Lung (tissue), 12 donors: ENCODE measurements around the gene PPP2R2C. TPM values are rescaled to one million over a fixed set of nuclear protein-coding genes. Genes with fewer than 3 reads are reported as not detected.

Experiments used
- ATAC-seq: fragments of 200-7000 bp; cut with Tn5 transposase; one replicate; pipeline ENCODE4 v1.9.1; 2020; ENCODE audit warnings: moderate number of reproducible peaks; ENCODE audit not compliant: insufficient read depth, low FRiP score
- DNase-seq, 3 donors: peaks; one replicate each; pipeline ENCODE4 v3.0.0-alpha.2; 2013 to 2017
- H3K27ac ChIP-seq, 2 donors: one replicate each; pipeline ENCODE4 v1.5.1; 2013; ENCODE audit warnings: mild to moderate bottlenecking in 2 of 2, moderate library complexity in 2 of 2, control low read depth in 1 of 2, inconsistent platforms in 1 of 2, low read depth in 1 of 2, low read length in 1 of 2
- H3K27me3 ChIP-seq, 3 donors: one replicate each; pipeline ENCODE4 v1.5.1; 2013; ENCODE audit warnings: low read length in 2 of 3; ENCODE audit not compliant: control insufficient read depth in 3 of 3, insufficient read depth in 3 of 3
- H3K36me3 ChIP-seq, 4 donors: one replicate each; pipeline ENCODE4 v1.5.1; 2013; ENCODE audit warnings: low read length in 4 of 4, mild to moderate bottlenecking in 1 of 4, moderate library complexity in 1 of 4; ENCODE audit not compliant: control insufficient read depth in 4 of 4, insufficient read depth in 4 of 4
- H3K4me1 ChIP-seq, 5 donors: one replicate each; pipeline ENCODE4 v1.5.1; 2013; ENCODE audit warnings: low read length in 5 of 5, mild to moderate bottlenecking in 2 of 5, moderate library complexity in 1 of 5; ENCODE audit not compliant: control insufficient read depth in 5 of 5, insufficient read depth in 5 of 5
- H3K4me3 ChIP-seq: one replicate; pipeline ENCODE4 v1.5.1; 2013; ENCODE audit warnings: mild to moderate bottlenecking, control low read depth, moderate library complexity
- H3K9ac ChIP-seq, 2 donors: one replicate each; pipeline ENCODE4 v1.5.1; 2013; ENCODE audit warnings: low read length in 2 of 2, control low read depth in 1 of 2; ENCODE audit not compliant: insufficient read depth in 1 of 2
- H3K9me3 ChIP-seq, 4 donors: one replicate each; pipeline ENCODE4 v1.5.1; 2013; ENCODE audit warnings: low read length in 3 of 4, mild to moderate bottlenecking in 1 of 4, moderate library complexity in 1 of 4; ENCODE audit not compliant: control insufficient read depth in 4 of 4, insufficient read depth in 3 of 4
- WGBS, 2 donors: extraction: QIAGEN DNeasy Blood & Tissue Kit; methylation state at CpG; one replicate each; pipeline ENCODE4 v1.1.7; 2013; 5-methylcytosine and 5-hydroxymethylcytosine counted together
- polyA plus RNA-seq, 2 donors: library from polyadenylated mRNA; stranded (reverse); fragments of 200-250 nt; gene quantifications; one replicate each; pipeline ENCODE4 v1.2.1, GENCODE V29; 2013
- total RNA-seq, 2 donors: library from RNA; depleted of rRNA in 1 of 2; stranded (reverse); fragments of >200 nt in 1 of 2; gene quantifications; one replicate each; pipeline ENCODE4 v1.2.1, GENCODE V29; 2014 to 2021
- TF ChIP-seq, protein P1 (sequence below): IDR thresholded peaks from 2 replicates; pipeline ENCODE4 v1.5.1; 2012; ENCODE audit warnings: mild to moderate bottlenecking; ENCODE audit errors: control extremely low read depth, extremely low read depth
- donor health status: control.
- donor health status: control.
- donor health status: Bipolar disorder and iron deficiency.
- donor health status: healthy.
- donor health status: DM: yes; HTN: yes; CAD: no.

Gene PPP2R2C
- total and polyA plus RNA-seq, 4 donors, result 0.03 to 0.57 (median 0.04) TPM

DNA sequence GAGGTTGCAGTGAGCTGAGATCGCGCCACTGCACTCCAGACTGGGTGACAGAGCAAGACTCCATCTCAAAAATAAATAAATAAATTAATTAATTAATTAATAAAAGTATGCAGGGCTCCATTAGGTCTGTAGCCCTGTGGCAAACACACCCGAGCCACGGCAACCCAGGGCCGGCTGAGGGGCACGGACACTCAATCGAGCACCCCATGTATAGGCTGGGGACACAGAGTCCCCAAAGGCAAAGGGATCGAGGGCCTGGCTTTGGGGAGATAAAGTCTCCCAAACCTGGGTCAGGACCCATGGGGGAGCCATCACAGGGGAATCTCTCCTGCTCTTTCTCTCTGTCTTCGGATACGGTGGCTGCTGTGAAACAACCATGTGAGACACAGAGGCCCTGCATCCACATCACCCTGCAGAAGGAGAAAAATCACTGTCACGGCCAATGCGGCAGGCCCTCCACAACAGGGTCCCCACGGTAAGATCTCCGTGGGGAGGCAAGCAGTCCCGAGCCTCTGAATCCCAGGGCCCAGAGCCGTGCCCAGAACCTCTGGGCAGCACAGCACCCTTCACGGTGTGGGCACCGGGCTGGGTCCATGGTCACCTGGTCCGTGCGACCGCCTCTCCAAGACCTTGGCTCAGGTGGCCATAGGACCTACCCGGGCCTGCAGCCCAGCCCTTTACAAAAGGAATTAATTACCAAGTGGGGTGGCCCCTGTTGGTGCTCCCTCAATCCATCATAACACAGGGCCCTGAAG, 121.0 kb downstream of the PPP2R2C start:
- WGBS, 2 donors, result 85 to 95% methylated on average over 22 of the region's 22 CpGs
- peaks cover 0 to 6% (median 0%) of the 10 kb centered on the region in 3 donors for H3K27me3 ChIP-seq

DNA sequence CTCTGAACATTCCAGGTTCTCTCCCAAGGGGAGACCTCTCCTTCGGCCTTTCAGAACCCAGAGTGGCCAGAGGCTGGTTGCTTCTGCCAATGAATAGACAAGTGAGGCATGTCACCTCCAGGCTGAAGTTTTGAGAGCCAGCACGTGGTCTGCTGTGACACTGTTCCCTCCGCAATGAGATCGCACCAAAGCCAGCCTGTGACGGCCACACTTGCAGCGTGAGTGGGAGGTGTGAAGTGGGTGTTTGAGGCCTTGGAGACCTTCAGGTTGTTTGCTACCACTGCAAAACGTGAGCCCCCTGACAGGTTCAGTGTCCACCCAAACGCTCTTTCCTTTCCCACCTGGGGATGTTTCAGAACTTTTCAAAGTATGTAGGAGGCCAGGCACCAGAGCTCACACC, 121.8 kb downstream of the PPP2R2C start:
- H3K36me3 ChIP-seq, result no peaks in the 10 kb centered on the region
- 63 to 78% methylated on average over 8 of the region's 8 CpGs for WGBS, 2 donors
- TF ChIP-seq, protein P1, sequence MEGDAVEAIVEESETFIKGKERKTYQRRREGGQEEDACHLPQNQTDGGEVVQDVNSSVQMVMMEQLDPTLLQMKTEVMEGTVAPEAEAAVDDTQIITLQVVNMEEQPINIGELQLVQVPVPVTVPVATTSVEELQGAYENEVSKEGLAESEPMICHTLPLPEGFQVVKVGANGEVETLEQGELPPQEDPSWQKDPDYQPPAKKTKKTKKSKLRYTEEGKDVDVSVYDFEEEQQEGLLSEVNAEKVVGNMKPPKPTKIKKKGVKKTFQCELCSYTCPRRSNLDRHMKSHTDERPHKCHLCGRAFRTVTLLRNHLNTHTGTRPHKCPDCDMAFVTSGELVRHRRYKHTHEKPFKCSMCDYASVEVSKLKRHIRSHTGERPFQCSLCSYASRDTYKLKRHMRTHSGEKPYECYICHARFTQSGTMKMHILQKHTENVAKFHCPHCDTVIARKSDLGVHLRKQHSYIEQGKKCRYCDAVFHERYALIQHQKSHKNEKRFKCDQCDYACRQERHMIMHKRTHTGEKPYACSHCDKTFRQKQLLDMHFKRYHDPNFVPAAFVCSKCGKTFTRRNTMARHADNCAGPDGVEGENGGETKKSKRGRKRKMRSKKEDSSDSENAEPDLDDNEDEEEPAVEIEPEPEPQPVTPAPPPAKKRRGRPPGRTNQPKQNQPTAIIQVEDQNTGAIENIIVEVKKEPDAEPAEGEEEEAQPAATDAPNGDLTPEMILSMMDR, result no peak
- H3K27me3 ChIP-seq, result peaks cover 0 to 6% (median 0%) of the 10 kb centered on the region in 3 donors
- no peaks in the 10 kb centered on the region for H3K4me1 ChIP-seq
- H3K9me3 ChIP-seq, result peaks cover 0 to under 1% (median 0%) of the 10 kb centered on the region in 4 donors
- H3K9ac ChIP-seq, result no peak overlapping the region
- H3K4me3 ChIP-seq, result no peak overlapping the region
- ATAC-seq (no peak), DNase-seq (no peak)
- H3K27ac ChIP-seq, result no peak overlapping the region

More for the DNA sequence above, 121.0 kb downstream of the PPP2R2C start:
- Histone ChIP-seq H3K9me3 (no peaks in the 10 kb centered on the region), H3K4me1 (no peaks in the 10 kb centered on the region), H3K4me3 (no peak overlapping the region), H3K36me3 (no peaks in the 10 kb centered on the region), H3K9ac (no peak overlapping the region), H3K27ac (no peak overlapping the region)
- no peak for ATAC-seq
- TF ChIP-seq, protein P1, result no peak
- DNase-seq, result no peak

DNA sequence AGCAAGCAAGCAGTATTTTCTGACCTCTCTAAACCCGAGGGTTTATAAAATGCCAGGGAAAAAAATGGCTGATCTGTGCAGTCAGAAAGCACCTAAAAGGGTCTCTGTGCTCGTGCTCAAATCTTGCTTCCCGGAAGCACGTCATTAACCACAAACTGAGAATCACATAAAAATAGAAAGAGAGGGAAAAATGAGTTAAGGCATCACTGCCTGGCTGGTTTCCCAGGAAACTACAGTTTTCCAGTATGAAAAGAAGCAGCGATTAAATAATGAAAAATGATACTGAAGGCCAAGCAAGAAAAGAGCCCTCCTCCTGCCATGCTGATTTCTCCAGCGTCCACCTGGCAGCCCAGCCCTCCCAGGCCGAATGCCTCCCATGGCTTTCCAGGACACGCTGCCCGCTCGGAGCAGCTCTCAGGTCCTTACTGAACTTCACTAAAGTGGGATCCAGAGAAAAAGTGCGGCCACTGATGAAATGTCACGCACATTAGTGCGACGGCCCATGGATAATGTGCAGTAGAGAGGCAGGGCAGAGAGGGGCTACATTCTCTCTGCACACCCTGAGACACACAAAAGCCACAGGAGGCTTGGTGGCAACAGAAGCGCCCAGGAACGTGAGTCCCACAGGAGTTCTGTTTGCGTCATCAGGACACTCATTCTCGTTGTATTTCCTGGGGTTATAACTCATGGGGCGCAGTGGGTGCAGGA, 122.4 kb downstream of the PPP2R2C start:
- WGBS, 2 donors, result 72 to 79% methylated on average over 19 of the region's 19 CpGs
- peak in 1 of 3 donors; percentile 14 for DNase-seq
- Histone ChIP-seq H3K4me1 (no peaks in the 10 kb centered on the region), H3K9me3 (peaks cover 0 to 7% (median 0%) of the 10 kb centered on the region in 4 donors), H3K27me3 (peaks cover 0 to 8% (median 0%) of the 10 kb centered on the region in 3 donors), H3K4me3 (no peak overlapping the region), H3K36me3 (no peaks in the 10 kb centered on the region), H3K9ac (no peak overlapping the region), H3K27ac (no peak overlapping the region)
- ATAC-seq, result no peak
- TF ChIP-seq, protein P1, result no peak
